ENCODE data around the gene DUSP1.

Gene DUSP1

GRCh38 chr5:172773481-172774469 is 2.8 kb upstream of the DUSP1 start:
- TF ChIP-seq CTCF (IDR thresholded peaks at IDR 0.05; ENCODE audit: extremely low read depth, missing control alignments) = no peak
- no peak for DNase-seq (ENCODE audit: low spot score)

GRCh38 chr5:172772112-172772906 is 1.3 kb upstream of the DUSP1 start:
- DNase-seq (ENCODE audit: low spot score) = peak; percentile 81
- TF ChIP-seq CTCF (IDR thresholded peaks at IDR 0.05; ENCODE audit: extremely low read depth, missing control alignments) = peak; percentile 94

- peak; percentile 35 for DNase-seq (ENCODE audit: low spot score)
- no peak for TF ChIP-seq CTCF (IDR thresholded peaks at IDR 0.05; ENCODE audit: extremely low read depth, missing control alignments)
Measured at GRCh38 chr5:172771439-172772111, 580 bp upstream of the DUSP1 start.

- no peak for DNase-seq (ENCODE audit: low spot score)
- no peak for TF ChIP-seq CTCF (IDR thresholded peaks at IDR 0.05; ENCODE audit: extremely low read depth, missing control alignments)
Measured at GRCh38 chr5:172770374-172770674, 671 bp downstream of the DUSP1 start.

GRCh38 chr5:172769616-172770373 is 1.2 kb downstream of the DUSP1 start:
- DNase-seq (ENCODE audit: low spot score) = peak; percentile 30
- TF ChIP-seq CTCF (IDR thresholded peaks at IDR 0.05; ENCODE audit: extremely low read depth, missing control alignments) = no peak

- no peak for DNase-seq (ENCODE audit: low spot score)
- no peak for TF ChIP-seq CTCF (IDR thresholded peaks at IDR 0.05; ENCODE audit: extremely low read depth, missing control alignments)
Measured at GRCh38 chr5:172769342-172769615, 1.7 kb downstream of the DUSP1 start.
